Activated CD4-positive, alpha-beta T cell treated with anti-CD3 and anti-CD28 coated beads, Interleukin-2, amount 10 ng/mL, durations not matched to agents 7 days and 5 days (primary cell): ENCODE data around the gene HEATR5A. TPM values are rescaled to one million over a fixed set of nuclear protein-coding genes. Genes with fewer than 3 reads are reported as not detected.

Experiments used
- CTCF ChIA-PET: fragments of 350-600 bp; sonication (Branson Sonifier 250); formaldehyde crosslinking; loops from one replicate; lab custom pipeline; 2021; ENCODE audit warnings: antibody characterized with exemption; lab: Charles Lee
- POLR2A ChIA-PET: fragments of 350-600 bp; sonication (Branson Sonifier 250); formaldehyde crosslinking; loops from one replicate; lab custom pipeline; 2021; ENCODE audit warnings: antibody characterized with exemption; lab: Charles Lee
- DNase-seq: peaks from one replicate; pipeline ENCODE4 v3.0.0-alpha.2; 2020
- H3K27ac Mint-ChIP-seq: one replicate; pipeline ENCODE4 v1.8.0; 2021; ENCODE audit warnings: mild to moderate bottlenecking, moderate library complexity, mixed read lengths
- H3K27me3 Mint-ChIP-seq: one replicate; pipeline ENCODE4 v1.8.0; 2021; ENCODE audit warnings: mixed read lengths
- H3K36me3 Mint-ChIP-seq: one replicate; pipeline ENCODE4 v1.8.0; 2021; ENCODE audit warnings: low read depth, mixed read lengths
- H3K4me1 Mint-ChIP-seq: one replicate; pipeline ENCODE4 v1.8.0; 2021; ENCODE audit warnings: mixed read lengths
- H3K4me3 Mint-ChIP-seq: one replicate; pipeline ENCODE4 v1.8.0; 2021; ENCODE audit warnings: mild to moderate bottlenecking, moderate library complexity, mixed read lengths
- H3K9me3 Mint-ChIP-seq: one replicate; pipeline ENCODE4 v1.8.0; 2021; ENCODE audit warnings: mixed read lengths
- total RNA-seq, 2 experiments: library from RNA; stranded (reverse); gene quantifications; one replicate each; pipeline ENCODE4 v1.2.3, GENCODE V29; 2021

HEATR5A gene
- total RNA-seq, 2 experiments from 2014 or later = 7.1 to 9.6 TPM

DNA sequence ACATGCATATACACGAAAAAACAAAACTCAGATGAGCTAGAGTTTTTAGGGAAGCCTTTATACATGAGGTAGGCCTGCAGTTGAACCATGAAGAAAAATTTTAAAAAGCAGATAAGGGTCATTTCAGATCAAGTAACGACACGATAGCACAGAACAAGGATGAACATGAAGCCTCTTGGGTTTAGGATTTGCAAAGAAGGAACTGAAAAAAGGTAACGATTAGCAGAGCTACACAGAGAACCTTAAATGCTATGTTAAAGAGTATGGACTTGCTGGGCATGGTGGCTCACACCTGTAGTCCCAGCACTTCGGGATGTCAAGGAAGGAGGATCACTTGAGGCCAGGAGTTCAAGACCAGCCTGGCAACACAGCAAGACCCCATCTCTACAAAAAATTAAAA, 116.7 kb downstream of the HEATR5A start:
- ChIA-PET CTCF (no interaction called here), POLR2A (no interaction called here)
- Mint-ChIP-seq H3K36me3 (peaks cover 4% of the 10 kb centered on the region), H3K9me3 (no peaks in the 10 kb centered on the region), H3K4me3 (no peak overlapping the region), H3K4me1 (no peaks in the 10 kb centered on the region), H3K27ac (no peak overlapping the region), H3K27me3 (no peaks in the 10 kb centered on the region)
- no peak for DNase-seq

DNA sequence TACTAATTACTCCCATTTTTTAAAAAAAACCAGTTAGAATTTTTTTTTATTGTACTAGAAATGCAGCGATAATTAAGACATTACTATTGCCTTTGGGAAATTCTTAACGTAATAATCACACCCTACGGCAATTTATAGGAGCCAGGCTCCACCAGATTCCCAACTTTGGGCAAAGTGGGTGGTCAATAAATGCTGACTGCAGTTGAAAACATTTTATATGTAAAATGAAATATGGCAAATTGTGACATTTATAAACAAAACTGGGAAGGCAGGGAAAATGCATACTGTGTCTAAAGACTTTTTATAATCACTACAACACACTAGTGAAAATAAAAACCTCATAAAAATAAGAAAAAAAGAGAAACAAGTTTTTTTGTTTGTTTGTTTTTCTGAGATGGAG, 119.5 kb downstream of the HEATR5A start:
- no peaks in the 10 kb centered on the region for H3K4me1 Mint-ChIP-seq
- H3K4me3 Mint-ChIP-seq = no peak overlapping the region
- H3K36me3 Mint-ChIP-seq = peaks cover 4% of the 10 kb centered on the region
- no peak for DNase-seq
- POLR2A ChIA-PET = no interaction called here
- CTCF ChIA-PET = no interaction called here
- H3K27ac Mint-ChIP-seq = no peak overlapping the region
- H3K9me3 Mint-ChIP-seq = no peaks in the 10 kb centered on the region
- H3K27me3 Mint-ChIP-seq = no peaks in the 10 kb centered on the region

DNA sequence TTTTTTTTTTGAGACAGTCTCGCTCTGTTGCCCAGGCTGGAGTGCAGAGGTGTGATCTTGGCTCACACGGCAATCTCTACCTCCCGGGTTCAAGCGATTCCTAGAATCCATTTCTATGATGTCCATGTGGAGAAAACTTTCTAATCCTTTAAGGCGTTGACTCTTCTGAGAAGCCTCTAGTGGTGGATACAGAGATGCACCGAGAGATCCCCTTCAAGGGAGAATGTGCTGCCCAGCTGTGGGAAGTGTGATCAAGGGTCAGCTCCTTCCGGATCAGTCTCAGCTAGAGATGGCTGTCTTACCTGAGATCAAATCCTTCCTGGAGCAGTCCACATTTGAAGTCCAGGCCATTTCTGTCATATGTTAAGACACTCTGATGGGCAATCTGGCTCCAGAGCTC, 120.1 kb downstream of the HEATR5A start:
- DNase-seq = no peak
- Mint-ChIP-seq H3K4me3 (no peak overlapping the region), H3K27ac (no peak overlapping the region), H3K36me3 (peaks cover 4% of the 10 kb centered on the region), H3K27me3 (no peaks in the 10 kb centered on the region), H3K9me3 (no peaks in the 10 kb centered on the region), H3K4me1 (no peaks in the 10 kb centered on the region)
- POLR2A ChIA-PET = interaction anchor here (0.6 kb wide), 2 partner anchors 16 to 93 kb away, joined by 3 read pairs; partner anchors contain the start of gene HECTD1
- CTCF ChIA-PET = interaction anchor here (0.6 kb wide), 1 partner anchor 879 kb away, joined by 3 read pairs; no protein-coding TSS in a partner anchor

DNA sequence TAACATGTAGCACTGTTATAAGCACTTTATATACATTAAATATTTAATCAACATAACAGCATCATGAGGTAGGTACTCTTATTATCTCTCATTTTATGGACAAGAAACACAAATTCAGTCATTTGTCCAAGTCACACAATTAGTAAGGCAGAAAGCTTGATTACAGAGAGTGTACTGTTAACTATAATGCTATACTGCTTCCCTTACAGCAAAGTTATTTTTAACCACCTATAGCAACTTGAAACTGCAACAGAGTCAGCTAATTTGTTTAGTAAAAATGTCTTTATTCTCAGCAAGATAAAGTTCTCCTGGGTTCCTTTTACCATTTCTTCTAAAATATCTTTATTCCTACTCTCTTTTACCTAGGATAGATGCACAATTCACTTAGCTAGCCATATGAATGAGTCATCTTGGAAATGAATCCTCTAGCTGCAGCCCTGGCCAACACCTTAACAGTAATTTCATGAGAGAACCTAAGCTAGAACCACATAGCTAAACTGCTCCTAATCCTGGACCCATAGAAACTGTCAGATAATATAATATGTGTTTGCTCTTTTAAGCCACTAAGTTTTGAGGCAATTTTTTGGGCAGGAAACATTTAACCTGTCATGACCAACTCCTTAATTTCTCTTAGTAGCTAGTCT, 122.5 kb downstream of the HEATR5A start:
- H3K27me3 Mint-ChIP-seq = no peaks in the 10 kb centered on the region
- H3K4me1 Mint-ChIP-seq = no peaks in the 10 kb centered on the region
- H3K27ac Mint-ChIP-seq = no peak overlapping the region
- peaks cover 4% of the 10 kb centered on the region for H3K36me3 Mint-ChIP-seq
- ChIA-PET POLR2A (no interaction called here), CTCF (interaction anchor here (0.7 to 2.5 kb wide), 5 partner anchors 11 to 553 kb away, joined by 3 to 6 read pairs (median 3); partner anchors contain the start of gene HECTD1)
- H3K4me3 Mint-ChIP-seq = no peak overlapping the region
- H3K9me3 Mint-ChIP-seq = no peaks in the 10 kb centered on the region
- no peak for DNase-seq

DNA sequence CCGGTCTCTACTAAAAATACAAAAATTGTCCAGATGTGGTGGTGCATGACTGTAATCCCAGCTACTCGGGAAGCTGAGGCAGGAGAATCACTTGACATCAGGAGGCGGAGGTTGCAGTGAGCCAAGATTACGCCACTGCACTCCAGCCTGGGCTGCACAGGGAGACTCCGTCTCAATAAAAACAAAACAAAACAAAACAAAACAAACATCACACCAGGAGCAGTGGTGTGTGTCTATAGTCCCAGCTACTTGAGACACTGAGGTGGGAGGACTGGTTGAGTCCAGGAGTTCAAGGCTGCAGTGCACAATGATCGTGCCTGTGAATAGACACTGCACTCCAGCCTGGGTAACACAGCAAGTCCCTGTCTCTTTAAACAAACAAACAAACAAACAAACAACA, 123.2 kb downstream of the HEATR5A start:
- Mint-ChIP-seq H3K4me3 (no peak overlapping the region), H3K27ac (no peak overlapping the region), H3K4me1 (no peaks in the 10 kb centered on the region), H3K36me3 (peaks cover 4% of the 10 kb centered on the region), H3K9me3 (no peaks in the 10 kb centered on the region), H3K27me3 (no peaks in the 10 kb centered on the region)
- ChIA-PET POLR2A (no interaction called here), CTCF (interaction anchor here (1.0 to 2.5 kb wide), 2 partner anchors 38 to 89 kb away, joined by 4 to 6 read pairs; partner anchors contain the start of gene HECTD1)
- no peak for DNase-seq

DNA sequence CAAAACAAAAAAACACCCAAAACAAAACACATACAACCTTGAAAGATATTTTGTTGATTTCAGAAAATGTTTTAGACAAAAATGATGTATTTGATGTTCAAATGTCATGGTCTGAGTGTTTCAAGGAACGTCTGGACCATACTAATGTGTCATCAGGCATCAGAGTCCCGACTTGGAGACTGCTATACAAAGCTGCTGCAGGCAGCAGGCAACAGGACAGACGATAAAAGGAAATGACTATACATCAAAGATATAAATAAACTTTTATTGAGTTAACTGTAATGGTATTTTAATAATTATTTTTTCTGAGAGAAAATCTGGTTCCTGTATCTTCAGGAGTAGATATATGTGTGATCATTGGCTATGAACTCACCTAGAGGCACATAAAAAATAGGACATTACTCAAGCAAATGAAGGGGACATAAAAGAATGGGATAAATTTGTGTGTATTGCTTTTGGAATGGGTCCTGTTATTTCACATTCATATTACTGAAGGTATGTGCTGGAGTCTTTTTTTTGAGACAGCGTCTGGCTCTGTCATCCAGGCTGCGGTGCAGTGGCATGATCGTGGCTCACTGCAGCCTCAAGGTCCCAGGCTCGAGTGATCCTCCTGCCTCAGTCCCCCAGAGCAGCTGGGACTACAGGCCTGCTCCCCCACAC, 125.5 kb downstream of the HEATR5A start:
- no peaks in the 10 kb centered on the region for H3K27me3 Mint-ChIP-seq
- peaks cover under 1% of the 10 kb centered on the region for H3K36me3 Mint-ChIP-seq
- DNase-seq = no peak
- H3K4me3 Mint-ChIP-seq = no peak overlapping the region
- H3K27ac Mint-ChIP-seq = no peak overlapping the region
- H3K4me1 Mint-ChIP-seq = no peaks in the 10 kb centered on the region
- H3K9me3 Mint-ChIP-seq = no peaks in the 10 kb centered on the region
- ChIA-PET CTCF (no interaction called here), POLR2A (no interaction called here)

DNA sequence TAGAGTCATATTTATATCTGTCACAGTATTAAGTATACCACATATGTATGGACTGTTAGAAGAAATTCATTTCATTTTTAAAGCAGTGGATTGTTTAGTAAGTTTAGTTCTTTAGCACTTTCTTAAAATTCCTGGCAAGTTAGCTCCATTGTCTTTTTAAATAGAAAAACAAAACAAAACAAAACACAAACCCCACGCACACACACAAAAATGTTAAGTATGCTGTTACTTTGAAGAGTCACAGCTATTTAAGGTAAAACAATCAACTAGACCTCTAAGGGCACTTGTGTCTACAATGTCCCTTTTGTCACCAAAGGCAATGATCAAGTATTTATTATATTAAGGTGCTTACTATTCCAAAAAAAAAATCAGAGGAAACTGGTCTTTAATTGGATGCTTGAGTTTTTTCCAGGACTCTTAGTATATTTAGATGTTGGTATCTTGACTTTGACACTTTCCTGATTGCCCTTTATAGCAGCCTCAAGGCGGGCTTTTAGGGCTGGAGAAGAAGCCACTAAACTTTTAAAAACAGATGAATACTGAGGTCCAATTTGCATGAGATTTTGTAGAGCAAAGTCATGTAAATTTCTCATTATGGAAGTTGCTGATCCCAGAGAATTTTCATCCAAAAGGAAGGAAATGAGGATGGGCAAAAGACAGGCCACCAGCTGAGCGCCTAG, 127.3 kb downstream of the HEATR5A start:
- ChIA-PET POLR2A (no interaction called here), CTCF (no interaction called here)
- Mint-ChIP-seq H3K4me3 (no peak overlapping the region), H3K27me3 (no peaks in the 10 kb centered on the region), H3K36me3 (no peaks in the 10 kb centered on the region), H3K4me1 (no peaks in the 10 kb centered on the region), H3K27ac (no peak overlapping the region), H3K9me3 (no peaks in the 10 kb centered on the region)
- no peak for DNase-seq

DNA sequence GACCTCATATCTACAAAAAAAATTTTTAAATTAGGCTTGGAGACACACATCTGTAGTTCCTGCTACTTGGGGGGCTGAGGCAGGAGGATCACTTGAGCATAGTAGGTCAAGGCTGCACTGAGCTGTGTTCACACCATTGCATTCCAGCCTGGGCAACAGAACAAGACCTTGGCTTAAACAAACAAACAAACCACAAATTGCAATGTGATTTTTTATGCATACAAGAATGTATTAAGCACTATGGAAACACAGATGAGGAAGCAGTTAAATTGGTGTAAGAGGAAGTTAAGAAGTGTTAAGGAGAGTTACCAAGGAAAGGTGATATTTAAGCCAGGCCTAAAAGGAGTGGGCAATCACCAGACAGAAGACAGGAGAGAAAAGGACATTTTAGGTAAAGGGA, 129.1 kb downstream of the HEATR5A start:
- H3K36me3 Mint-ChIP-seq = no peaks in the 10 kb centered on the region
- no peak overlapping the region for H3K4me3 Mint-ChIP-seq
- DNase-seq = no peak
- H3K9me3 Mint-ChIP-seq = no peaks in the 10 kb centered on the region
- H3K4me1 Mint-ChIP-seq = no peaks in the 10 kb centered on the region
- no peak overlapping the region for H3K27ac Mint-ChIP-seq
- POLR2A ChIA-PET = no interaction called here
- H3K27me3 Mint-ChIP-seq = no peaks in the 10 kb centered on the region
- CTCF ChIA-PET = interaction anchor here (0.6 to 1.0 kb wide), 2 partner anchors 290 to 396 kb away, joined by 4 to 5 read pairs; no protein-coding TSS in a partner anchor

DNA sequence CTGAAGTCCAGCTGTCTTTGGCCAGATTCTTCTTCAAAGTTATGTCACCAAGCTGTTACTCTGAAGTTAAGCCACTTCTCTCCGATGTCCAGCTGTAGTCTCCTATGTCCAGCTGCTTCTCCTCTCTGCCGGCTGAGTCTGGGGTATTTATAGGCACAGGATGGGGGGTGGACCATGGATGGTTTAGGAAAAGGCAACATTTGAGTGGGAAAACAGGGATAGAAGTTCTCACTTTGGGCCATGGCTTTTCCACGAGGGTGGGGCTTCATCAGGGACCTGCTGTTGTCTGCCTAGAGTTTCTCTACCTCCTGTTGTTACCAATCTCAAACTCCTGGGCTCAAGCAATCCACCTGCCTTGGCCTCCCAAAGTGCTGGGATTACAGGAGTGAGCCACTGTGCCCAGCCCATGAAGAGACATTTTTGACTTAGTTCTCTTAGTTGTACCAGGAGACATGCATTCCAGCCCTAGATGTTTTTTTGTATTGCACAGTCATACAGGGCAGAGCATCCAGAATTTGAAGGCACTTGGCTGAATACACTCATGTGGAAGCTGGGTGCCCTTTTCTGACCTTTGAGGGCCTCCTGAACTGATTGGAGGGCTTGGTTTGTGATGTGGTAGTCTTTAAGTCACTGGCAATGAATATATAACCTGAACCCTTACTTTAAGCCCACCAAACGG, 132.9 kb downstream of the HEATR5A start:
- no peak overlapping the region for H3K27ac Mint-ChIP-seq
- no peaks in the 10 kb centered on the region for H3K27me3 Mint-ChIP-seq
- CTCF ChIA-PET = interaction anchor here (0.6 to 1.3 kb wide), 4 partner anchors 11 to 128 kb away, joined by 3 to 6 read pairs (median 3); no protein-coding TSS in a partner anchor
- POLR2A ChIA-PET = no interaction called here
- H3K4me1 Mint-ChIP-seq = peaks cover 4% of the 10 kb centered on the region
- no peaks in the 10 kb centered on the region for H3K36me3 Mint-ChIP-seq
- no peak for DNase-seq
- H3K4me3 Mint-ChIP-seq = no peak overlapping the region
- no peaks in the 10 kb centered on the region for H3K9me3 Mint-ChIP-seq

DNA sequence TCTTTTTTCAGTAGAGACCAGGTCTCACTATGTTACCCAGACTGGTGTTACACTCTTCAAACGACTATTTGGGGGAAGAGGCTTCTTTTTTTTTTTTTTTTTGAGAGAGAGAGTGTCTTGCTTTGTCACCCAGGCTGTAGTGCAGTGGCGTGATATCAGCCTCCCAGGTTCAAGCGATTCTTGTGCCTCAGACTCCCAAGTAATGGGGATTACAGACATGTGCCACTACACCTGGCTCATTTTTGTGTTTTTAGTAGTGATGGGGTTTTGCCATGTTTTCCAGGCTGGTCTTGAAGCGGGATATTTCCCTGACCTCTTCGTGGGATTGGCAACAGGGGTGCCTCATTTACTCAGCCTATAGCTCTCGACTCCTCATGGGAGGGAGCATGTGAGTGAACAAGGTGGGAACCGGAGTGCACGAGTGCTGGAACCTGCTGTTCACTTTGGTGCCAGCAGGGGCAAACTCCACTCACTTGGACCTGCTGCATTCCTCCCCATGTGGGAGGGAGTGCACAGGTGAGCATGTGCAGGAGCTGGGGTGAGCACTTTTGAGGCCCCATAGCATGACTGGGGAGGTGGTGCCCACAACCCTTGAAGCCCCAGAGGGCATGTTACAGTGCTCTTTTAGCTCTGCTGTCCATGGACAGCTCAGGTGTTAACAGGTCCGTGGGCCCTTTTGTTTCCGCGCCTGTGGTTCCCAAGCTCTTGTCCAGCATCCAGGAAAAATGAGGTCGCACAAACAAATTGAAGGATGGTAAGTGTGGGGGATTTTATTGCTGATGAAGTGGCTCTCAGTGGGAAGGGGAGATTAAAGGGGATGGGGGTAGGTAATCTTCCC, 133.7 kb downstream of the HEATR5A start:
- no peak for DNase-seq
- ChIA-PET POLR2A (no interaction called here), CTCF (interaction anchor here (0.6 to 1.3 kb wide), 4 partner anchors 12 to 127 kb away, joined by 3 to 6 read pairs (median 3); no protein-coding TSS in a partner anchor)
- Mint-ChIP-seq H3K27ac (no peak overlapping the region), H3K4me3 (no peak overlapping the region), H3K9me3 (no peaks in the 10 kb centered on the region), H3K4me1 (peaks cover 4% of the 10 kb centered on the region), H3K36me3 (no peaks in the 10 kb centered on the region), H3K27me3 (no peaks in the 10 kb centered on the region)

DNA sequence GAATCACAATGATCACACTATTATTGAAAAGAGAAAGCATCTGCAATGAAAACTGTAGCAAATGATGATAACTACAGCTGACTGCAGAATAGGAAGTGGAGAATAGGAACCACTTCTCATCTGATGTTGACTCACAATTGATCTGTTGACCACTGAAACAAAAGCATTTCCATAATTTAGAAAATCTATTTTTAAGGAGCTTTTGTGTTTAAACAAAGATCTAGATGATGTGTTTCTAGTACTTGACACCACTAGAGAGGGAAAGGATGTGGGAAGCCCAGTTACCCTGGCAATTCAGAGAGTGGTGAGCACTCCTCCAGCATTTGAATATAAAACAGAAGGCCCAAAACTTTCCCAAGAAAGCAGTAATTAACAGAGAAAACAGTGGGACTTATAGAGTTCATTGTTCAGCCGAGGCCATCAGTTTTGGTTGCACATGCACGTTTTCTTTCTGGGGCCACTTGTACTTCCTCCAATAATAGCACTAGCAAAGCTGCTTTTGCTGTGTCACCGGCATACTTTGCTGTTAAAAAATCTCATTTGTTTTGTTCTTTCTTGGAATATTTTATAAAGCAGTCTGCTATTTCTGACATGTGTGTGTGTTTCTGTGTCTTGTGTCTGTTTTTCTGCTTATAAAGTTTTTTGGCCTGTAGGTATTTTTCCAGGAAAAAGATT, 136.6 kb downstream of the HEATR5A start:
- H3K27me3 Mint-ChIP-seq = peaks cover 1% of the 10 kb centered on the region
- no peaks in the 10 kb centered on the region for H3K9me3 Mint-ChIP-seq
- H3K36me3 Mint-ChIP-seq = no peaks in the 10 kb centered on the region
- peaks cover 4% of the 10 kb centered on the region for H3K4me1 Mint-ChIP-seq
- no peak overlapping the region for H3K27ac Mint-ChIP-seq
- CTCF ChIA-PET = no interaction called here
- no peak overlapping the region for H3K4me3 Mint-ChIP-seq
- DNase-seq = no peak
- POLR2A ChIA-PET = no interaction called here
